Measurements from ENCODE around the gene ZCCHC13. TPM values are rescaled to one million over a fixed set of nuclear protein-coding genes. Genes with fewer than 3 reads are reported as not detected.
A peak's percentile ranks its signal among the peaks of the same experiment; 100 is the strongest.

ZCCHC13 gene
- total and polyA plus RNA-seq, 2 donors (not counting 1 experiment from before 2014, with no cell fraction given): not detected

GRCh38 chrX:74349387-74349786, 45.4 kb downstream of the ZCCHC13 start:
- H4K20me1 ChIP-seq (ENCODE audit: control insufficient read depth, extremely low read depth, insufficient read depth, low read length): no peaks in the 10 kb centered on the region
- TF ChIP-seq EZH2 (IDR thresholded peaks at IDR 0.05; ENCODE audit: low read length, missing control alignments) (no peak), CTCF (conservative IDR thresholded peaks at IDR 0.05 in 1 of 2, IDR thresholded peaks at IDR 0.05 in 1 of 2; ENCODE audit: low read depth in 1 of 2, low read length in 2 of 2) (no peak)
- no peak overlapping the region for H3K4me3 ChIP-seq (replicated peaks in 1 of 4; ENCODE audit: control extremely low read depth in 1 of 4, insufficient read depth in 1 of 4, low read depth in 3 of 4, low read length in 4 of 4)
- H2AFZ ChIP-seq (ENCODE audit: low read length): no peak overlapping the region
- no peaks in the 10 kb centered on the region for H3K36me3 ChIP-seq (ENCODE audit: control insufficient read depth, insufficient read depth, low read length)
- no peaks in the 10 kb centered on the region for H3K79me2 ChIP-seq (ENCODE audit: control insufficient read depth, insufficient read depth, low read length)
- H3K9me3 ChIP-seq (ENCODE audit: control insufficient read depth, insufficient read depth, low read depth, low read length): no peaks in the 10 kb centered on the region
- peak; percentile 77 to 88 for DNase-seq (ENCODE audit: low read depth in 2 of 2)
- H3K27me3 ChIP-seq (ENCODE audit: control insufficient read depth, insufficient read depth, low read length): no peaks in the 10 kb centered on the region
- H3K4me1 ChIP-seq (ENCODE audit: control insufficient read depth, extremely low read depth, insufficient read depth, low read length): no peaks in the 10 kb centered on the region
- H3K9ac ChIP-seq (ENCODE audit: insufficient read depth, low read length): no peak overlapping the region
- H3K4me2 ChIP-seq (ENCODE audit: extremely low read depth, insufficient read depth, low read length): no peak overlapping the region
- no peak overlapping the region for H3K27ac ChIP-seq (ENCODE audit: insufficient read depth, low read length)

GRCh38 chrX:74351760-74352159, 47.8 kb downstream of the ZCCHC13 start:
- H3K4me2 ChIP-seq (ENCODE audit: extremely low read depth, insufficient read depth, low read length): no peak overlapping the region
- no peaks in the 10 kb centered on the region for H3K79me2 ChIP-seq (ENCODE audit: control insufficient read depth, insufficient read depth, low read length)
- H2AFZ ChIP-seq (ENCODE audit: low read length): no peak overlapping the region
- H4K20me1 ChIP-seq (ENCODE audit: control insufficient read depth, extremely low read depth, insufficient read depth, low read length): no peaks in the 10 kb centered on the region
- H3K4me3 ChIP-seq (replicated peaks in 1 of 4; ENCODE audit: control extremely low read depth in 1 of 4, insufficient read depth in 1 of 4, low read depth in 3 of 4, low read length in 4 of 4): no peak overlapping the region
- no peaks in the 10 kb centered on the region for H3K27me3 ChIP-seq (ENCODE audit: control insufficient read depth, insufficient read depth, low read length)
- TF ChIP-seq CTCF (conservative IDR thresholded peaks at IDR 0.05 in 1 of 2, IDR thresholded peaks at IDR 0.05 in 1 of 2; ENCODE audit: low read depth in 1 of 2, low read length in 2 of 2) (no peak), EZH2 (IDR thresholded peaks at IDR 0.05; ENCODE audit: low read length, missing control alignments) (no peak)
- no peaks in the 10 kb centered on the region for H3K4me1 ChIP-seq (ENCODE audit: control insufficient read depth, extremely low read depth, insufficient read depth, low read length)
- H3K27ac ChIP-seq (ENCODE audit: insufficient read depth, low read length): no peak overlapping the region
- H3K9ac ChIP-seq (ENCODE audit: insufficient read depth, low read length): no peak overlapping the region
- no peaks in the 10 kb centered on the region for H3K9me3 ChIP-seq (ENCODE audit: control insufficient read depth, insufficient read depth, low read depth, low read length)
- peak in 1 of 2 donors; percentile 56 for DNase-seq (ENCODE audit: low read depth in 2 of 2)
- no peaks in the 10 kb centered on the region for H3K36me3 ChIP-seq (ENCODE audit: control insufficient read depth, insufficient read depth, low read length)

- Histone ChIP-seq H3K27me3 (ENCODE audit: control insufficient read depth, insufficient read depth, low read length) (no peaks in the 10 kb centered on the region), H3K4me1 (ENCODE audit: control insufficient read depth, extremely low read depth, insufficient read depth, low read length) (no peaks in the 10 kb centered on the region), H3K4me2 (ENCODE audit: extremely low read depth, insufficient read depth, low read length) (no peak overlapping the region), H3K27ac (ENCODE audit: insufficient read depth, low read length) (no peak overlapping the region), H3K9me3 (ENCODE audit: control insufficient read depth, insufficient read depth, low read depth, low read length) (no peaks in the 10 kb centered on the region), H3K4me3 (replicated peaks in 1 of 4; ENCODE audit: control extremely low read depth in 1 of 4, insufficient read depth in 1 of 4, low read depth in 3 of 4, low read length in 4 of 4) (no peak overlapping the region), H4K20me1 (ENCODE audit: control insufficient read depth, extremely low read depth, insufficient read depth, low read length) (no peaks in the 10 kb centered on the region), H3K79me2 (ENCODE audit: control insufficient read depth, insufficient read depth, low read length) (no peaks in the 10 kb centered on the region), H3K9ac (ENCODE audit: insufficient read depth, low read length) (no peak overlapping the region), H3K36me3 (ENCODE audit: control insufficient read depth, insufficient read depth, low read length) (no peaks in the 10 kb centered on the region), H2AFZ (ENCODE audit: low read length) (no peak overlapping the region)
- DNase-seq (ENCODE audit: low read depth in 2 of 2): no peak
- TF ChIP-seq CTCF (conservative IDR thresholded peaks at IDR 0.05 in 1 of 2, IDR thresholded peaks at IDR 0.05 in 1 of 2; ENCODE audit: low read depth in 1 of 2, low read length in 2 of 2) (no peak), EZH2 (IDR thresholded peaks at IDR 0.05; ENCODE audit: low read length, missing control alignments) (no peak)
Measured at GRCh38 chrX:74353984-74354383, 50.0 kb downstream of the ZCCHC13 start.

Other genes starting within 250 kb of the ZCCHC13 start
- 5.6 and 7.8 TPM in 2 replicates for gene SLC16A2, start 117.3 kb downstream of the ZCCHC13 start, total RNA-seq
- 27.2 and 30.5 TPM in 2 replicates for gene SLC16A2, start 117.3 kb downstream of the ZCCHC13 start, polyA plus RNA-seq